8988T (cell line): Measurements from ENCODE around the gene SSBP2.
"Not testable (repeated sequence)": the region's sequence is repeated elsewhere in the genome, so short reads cannot be mapped to it uniquely, and the experiment has no call there.

Experiments
- DNase-seq: peaks from one replicate; pipeline ENCODE4 v3.0.0; 2011

Gene SSBP2

DNA sequence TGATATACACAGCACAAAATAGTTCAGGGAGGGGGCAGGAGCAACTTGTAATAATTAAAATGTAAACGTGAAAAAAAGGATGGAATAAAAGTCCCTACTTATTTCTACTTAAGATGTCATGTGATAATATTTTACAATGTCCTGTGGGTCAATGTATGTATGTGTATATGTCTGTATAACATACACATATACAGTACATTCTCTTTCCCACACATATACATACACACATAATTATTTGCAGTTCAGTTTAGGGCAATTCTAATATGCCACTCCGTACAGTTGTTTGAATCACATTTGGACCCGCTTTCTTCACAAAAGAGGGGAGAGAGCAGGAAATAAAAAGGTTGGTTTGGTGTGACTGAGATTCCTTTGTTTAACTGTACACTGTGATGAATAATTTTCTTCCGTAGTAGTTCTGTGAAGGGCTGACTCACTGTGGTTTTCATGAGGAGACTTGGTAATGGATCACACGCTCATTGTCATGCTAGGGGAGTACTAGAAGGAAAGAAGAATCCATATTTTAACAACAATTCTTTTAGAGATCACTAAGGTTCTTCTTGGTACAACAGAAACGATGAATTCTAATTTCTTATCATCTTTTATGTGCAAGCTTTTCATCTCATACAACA, 330.7 kb downstream of the SSBP2 start:
- DNase-seq: no peak

DNA sequence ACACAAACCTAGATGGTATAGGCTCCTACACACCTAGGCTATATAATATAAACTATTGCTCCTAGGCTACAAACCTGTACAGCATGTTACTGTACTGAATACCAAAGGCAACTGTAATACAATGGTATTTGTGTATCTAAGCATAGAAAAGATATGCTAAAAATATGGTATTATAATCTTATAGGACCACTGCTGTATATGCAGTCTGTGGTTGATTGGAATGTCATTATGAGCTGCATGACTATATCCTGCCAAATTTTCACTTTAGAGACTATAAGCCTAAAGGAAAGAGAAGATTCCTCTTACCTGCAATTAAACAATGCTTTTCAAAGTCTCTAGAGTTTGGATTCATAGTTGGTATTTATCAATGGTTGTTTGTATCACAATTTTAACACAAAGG, 332.3 kb downstream of the SSBP2 start:
- DNase-seq: no peak

DNA sequence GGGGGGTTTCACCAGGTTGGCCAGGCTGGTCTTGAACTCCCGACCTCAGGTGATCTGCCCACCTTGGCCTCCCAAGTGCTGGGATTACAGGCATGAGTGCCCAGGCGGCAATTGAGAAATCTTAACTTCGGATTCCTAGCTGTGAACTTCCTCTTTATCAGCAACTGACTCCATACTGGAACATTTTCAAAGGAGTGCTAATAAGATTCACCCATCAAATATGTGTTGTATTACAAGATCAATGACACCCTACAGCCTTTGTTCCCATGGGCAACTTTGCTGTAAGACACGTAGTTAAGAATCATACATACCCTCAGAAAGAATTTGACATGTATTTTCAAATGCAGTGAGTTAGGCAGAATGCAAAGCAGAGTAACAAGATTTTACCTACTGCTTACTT, 333.8 kb downstream of the SSBP2 start:
- no peak for DNase-seq

DNA sequence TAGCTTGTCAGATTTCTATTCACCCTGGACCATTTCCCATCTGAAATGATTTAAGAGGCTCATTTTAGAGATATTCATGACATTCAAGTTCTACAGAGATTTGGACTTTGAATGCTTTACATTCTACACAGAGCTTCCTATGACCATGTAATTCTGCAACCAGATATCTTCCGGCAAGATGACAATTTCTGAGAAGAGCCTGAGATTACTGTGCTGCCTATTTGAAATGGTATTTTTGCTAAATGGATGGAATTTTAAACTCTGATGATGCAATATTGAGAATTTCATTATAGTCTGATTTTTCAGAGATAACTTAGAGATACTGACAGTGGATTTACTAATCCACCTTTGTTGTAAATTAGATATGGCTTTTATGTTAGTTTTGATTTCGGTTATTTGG, 341.0 kb downstream of the SSBP2 start:
- no peak for DNase-seq

DNA sequence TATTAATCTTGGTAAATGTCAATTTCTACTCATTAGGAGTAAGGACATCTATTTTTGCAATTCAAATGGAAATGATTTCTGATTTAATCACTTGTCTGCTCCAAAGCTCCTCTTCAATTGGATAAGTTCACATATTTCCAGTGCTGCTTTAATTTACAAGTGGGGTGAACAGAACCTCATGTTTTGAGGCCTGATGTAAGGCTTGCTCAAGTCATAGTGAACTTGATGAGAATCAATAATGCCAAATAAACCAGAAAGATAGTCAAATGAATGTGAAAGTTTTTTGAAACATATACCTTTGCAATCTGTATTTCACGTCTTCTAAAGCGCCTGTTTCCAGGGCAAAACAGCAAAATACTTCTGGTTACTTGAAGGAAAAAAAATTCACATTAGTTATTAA, 341.5 kb downstream of the SSBP2 start:
- DNase-seq: no peak

DNA sequence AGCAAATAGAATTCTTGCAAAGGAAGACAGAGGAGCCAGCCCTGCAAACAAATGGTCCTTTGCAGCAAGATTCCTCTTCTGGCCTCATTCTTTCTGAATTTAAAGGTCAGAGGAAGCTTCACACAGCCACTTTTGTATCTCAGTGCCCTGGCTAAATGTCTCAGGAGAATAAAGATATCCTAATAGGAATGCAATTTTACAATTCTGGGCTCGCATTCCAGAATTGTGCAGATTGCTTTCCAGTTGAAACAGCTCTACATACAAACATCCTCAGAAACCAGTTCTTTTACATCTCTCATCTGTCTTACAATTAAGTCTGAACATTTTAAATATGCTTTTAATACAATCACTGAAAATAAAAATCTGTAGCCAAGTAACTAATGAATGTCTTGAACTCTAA, 342.4 kb downstream of the SSBP2 start:
- DNase-seq: no peak

DNA sequence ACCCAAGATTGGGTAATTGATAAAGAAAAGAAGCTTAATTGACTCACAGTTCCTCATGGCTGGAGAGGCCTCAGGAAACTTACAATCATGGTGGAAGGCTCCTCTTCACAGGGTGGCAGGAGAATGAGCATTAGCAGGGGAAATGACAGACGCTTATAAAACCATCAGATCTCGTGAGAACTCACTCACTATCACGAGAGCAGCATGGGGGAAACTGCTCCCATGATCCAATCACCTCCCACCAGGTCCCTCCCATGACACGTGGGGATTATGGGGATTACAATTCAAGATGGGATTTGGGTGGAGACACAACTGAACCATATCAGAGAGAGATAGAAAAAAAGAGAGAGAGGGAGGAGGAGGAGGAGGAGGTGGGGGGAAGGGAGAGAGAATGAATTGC, 343.1 kb downstream of the SSBP2 start:
- not testable (repeated sequence) for DNase-seq

DNA sequence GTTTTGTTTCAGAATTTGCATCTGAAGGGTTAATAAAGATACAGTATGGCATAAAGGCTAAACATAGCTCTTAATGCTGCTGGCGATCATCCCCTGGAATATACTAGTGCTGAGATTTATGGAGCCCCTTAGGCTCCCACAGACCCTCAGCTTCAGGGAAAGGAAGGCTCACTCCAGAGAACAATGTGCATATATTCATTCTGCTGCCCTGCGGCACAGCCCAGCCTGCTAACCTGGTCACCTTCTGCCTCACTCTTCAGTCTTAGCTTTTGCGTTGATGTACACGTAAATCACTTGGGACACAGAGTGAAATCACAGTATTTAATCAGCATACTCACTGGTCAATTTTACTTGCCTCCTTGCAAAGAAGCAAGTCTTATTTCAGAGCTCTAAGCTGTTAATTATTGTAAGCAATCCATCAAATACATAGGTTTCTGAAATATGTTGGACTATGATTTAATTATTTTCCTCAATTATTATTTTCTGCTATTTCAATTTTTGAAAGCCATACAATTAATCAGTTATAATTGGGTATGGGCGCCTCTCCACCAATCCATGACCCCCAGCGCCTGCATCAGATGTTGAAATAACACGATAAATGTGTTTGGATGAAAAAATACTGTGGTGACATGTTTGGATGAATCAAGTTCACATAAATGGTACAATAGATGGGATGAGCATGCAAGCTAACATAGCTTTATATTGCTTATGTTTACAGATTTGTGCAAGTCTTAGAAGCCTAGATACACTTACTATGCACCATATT, 345.6 kb downstream of the SSBP2 start:
- DNase-seq: no peak

DNA sequence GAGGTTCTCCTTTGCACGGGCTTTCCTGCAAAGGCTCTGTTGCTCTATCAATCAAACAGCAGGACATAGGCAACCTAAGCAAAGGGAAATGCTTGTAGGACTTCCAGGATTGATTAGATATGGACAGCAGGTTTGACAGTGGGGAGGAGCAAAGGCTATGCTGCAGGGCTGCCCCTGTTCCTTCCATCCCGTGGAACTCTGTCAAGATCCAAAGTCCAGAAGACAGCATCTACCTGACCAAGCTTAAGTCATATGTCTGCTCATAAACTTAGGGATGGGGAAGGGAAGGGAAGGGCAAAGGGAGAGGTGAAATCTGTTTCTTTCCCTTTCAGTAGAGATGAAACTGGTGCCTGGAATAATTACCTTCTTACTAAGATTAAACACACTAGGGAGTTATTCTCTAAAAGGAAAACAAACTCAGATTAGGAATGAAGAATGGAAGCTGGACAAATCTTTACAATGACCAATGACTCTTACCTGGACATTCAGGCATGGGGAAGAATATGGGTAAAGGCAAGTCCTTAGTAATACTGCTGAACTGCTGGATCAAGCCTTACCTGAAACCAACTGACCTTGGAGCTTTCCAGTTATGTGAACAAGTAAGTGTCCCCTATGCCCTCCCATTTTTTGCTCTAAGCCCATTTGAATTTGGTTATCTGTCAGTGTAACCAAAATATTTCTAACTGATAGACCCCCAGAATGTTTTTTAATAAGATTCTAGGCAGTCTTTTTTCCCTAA, 348.5 kb downstream of the SSBP2 start:
- DNase-seq: no peak

DNA sequence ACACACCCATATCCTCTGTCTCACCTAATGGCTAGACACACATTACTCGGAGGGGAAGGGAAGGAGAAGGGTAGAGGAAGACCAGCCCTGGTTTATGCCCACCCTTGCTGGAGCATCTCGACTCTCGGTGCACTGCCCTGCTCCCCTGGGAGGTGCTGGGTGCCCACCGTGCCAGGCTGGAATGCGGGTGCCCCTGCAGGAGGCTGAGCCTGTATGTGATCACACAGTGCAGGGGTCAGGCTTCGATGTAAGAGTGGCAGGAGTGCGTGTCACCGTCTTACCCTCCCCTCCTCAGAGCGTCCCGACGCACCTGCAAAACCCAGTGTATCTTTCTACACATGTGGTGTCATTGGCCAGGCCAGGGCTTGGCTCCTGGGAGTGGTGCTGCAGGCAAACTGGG, 349.6 kb downstream of the SSBP2 start:
- DNase-seq: no peak

DNA sequence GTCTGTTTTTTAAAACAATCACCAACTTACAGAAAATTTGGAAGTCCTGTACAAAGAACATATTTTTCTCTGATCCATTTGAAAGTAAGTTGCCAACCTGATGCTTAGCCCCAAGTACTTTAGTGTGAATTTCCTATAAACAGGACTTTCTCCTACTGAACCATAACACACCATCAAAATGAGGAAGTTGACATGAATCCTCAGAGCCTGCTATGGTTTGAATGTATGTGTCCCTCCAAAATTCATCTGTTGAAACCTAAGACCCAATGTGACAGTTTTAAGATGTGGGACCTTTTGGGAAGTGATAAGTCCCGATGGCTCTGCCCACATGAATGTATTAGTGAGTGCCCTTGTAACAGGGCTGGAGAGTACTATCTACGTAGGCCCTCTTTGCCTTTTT, 350.5 kb downstream of the SSBP2 start:
- no peak for DNase-seq

DNA sequence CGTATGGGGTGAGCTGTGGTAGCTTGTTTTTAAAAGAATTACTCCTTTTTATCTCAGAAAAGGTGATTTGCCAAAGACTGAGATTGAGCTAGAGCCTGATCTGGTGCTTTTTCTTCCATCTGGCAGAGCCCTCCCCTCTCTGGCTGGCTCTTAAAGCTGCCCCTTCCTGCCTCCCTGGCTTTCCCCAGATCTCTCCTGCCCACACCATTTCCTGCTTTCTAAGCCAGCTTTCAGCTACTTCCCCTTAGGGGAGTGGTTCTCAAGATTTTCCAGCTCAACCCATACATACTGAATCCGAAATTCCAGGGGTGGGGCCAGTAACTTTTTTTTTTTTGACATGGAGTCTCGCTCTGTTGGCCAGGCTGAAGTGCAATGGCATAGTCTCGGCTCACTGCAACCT, 352.2 kb downstream of the SSBP2 start:
- no peak for DNase-seq

DNA sequence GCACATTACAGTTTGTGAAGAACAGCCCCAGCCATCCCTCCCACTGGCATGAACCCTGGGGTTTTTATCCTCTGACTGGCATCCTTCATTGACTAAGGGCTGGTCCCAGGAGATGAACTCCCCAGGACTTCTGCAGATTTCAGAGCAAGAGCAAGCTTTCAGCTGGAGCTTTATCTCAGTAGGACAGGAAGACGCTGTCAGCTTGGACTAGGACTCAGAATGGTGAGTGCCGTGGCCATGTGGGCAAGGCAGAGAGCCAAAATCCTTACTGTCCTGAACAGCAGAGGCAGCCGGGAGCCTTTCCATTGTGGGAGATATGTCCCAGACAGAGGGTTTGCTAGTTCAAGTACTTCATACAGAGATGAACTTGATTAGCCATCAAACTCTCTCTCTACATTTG, 353.7 kb downstream of the SSBP2 start:
- no peak for DNase-seq

DNA sequence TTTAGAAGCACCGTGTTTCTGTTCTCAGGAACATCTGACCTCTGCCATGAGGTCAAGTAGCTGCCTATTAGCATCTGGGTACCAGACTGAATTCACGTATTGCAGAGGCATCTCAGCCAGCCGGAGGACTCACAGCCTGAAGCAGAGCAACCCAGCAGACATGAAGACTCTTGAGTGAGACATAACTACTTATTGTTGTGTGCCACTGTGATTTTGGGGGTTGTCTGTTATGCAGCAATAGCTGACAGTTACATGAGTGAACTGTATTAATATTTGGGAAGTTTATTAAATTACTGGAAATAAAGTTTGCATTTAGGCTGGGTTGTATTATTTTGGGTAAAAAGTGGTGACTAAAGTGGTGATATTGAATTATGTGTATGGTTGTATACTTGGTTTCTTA, 355.6 kb downstream of the SSBP2 start:
- DNase-seq: no peak

DNA sequence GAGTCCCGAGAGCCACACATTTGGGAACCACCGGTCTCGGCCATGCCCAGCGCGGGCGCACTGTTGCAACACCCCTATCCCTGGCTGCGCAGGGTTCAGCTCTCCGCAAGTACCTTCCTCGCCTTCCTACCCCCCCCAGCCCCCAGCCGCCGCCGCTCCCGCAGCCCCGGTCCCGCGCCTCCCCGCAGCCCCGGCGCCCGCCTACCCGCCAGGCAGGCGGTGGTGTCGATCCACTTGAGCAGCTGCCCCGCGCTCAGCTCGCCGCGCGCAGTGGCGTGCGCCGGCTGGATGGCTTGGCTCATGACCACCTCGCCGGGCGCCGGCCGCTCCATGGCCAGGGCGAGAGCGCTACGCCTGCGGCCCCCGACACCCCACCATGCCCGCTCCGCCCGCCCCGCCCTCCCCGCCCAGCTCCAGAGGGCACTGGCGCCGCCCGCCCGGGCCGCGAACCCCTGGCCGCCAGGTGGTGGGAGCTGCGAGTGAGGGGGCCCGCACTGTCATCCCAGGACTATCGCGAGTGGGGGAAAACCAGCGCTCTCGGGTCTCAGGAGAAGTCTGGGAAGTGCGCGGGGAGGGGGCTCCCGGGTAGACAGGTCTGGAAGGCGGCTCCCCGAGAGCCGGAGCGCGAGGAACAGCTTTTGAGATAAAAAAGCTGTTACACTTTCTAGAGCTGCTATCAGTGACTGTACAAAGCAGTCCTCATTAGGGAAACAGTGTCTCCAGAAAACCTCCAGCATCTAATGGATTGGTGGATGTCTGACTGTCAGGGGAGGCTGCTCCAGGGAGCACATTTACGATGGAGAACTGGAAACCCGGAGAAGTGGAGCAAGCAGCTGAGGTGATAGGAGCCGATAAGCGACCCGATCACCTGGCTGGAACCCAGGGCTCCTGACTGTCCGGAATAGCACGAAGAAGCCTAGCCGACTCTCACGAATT, 356.8 kb downstream of the SSBP2 start, which contains the start of gene ACOT12:
ACOT12 (minus strand) TSS at position 352 of the 936 bp plus-strand sequence; CDS start at position 332, 20 bp downstream.
- no peak for DNase-seq

DNA sequence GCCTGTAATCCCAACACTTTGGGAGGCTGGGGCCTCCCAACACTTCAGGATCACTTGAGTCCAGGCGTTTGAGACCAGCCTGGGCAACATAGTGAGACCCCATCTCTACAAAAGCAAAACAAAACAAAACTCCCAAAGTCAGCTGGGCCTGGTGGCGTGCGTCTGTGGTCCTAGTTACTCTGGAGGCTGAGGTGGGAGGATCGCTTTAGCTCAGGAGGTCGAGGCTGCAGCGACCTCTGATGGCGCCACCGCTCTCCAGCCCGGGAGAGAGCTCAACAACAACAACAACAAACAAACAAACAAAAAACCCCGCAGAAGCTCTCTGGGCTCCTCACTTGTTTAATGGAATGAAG, 357.5 kb downstream of the SSBP2 start:
- DNase-seq: no peak

DNA sequence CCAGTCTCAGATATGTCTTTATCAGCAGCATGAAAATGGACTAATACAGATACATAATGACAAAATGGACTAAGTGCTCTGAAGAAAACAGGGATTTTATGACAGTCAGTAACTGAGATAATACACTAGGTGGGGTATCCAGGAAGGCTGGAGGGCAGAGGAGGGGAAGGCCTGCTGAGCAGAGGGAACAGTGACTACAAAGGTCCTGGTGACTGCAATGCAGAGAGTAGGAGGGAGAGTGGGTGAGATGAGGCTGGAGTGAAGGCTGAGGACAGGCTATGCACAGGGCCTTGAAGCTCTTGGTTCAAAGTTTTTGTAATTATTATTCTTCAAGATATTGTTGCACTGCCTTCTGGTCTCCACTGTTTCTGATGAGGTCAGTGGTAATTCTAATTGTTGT, 361.9 kb downstream of the SSBP2 start:
- DNase-seq: no peak

DNA sequence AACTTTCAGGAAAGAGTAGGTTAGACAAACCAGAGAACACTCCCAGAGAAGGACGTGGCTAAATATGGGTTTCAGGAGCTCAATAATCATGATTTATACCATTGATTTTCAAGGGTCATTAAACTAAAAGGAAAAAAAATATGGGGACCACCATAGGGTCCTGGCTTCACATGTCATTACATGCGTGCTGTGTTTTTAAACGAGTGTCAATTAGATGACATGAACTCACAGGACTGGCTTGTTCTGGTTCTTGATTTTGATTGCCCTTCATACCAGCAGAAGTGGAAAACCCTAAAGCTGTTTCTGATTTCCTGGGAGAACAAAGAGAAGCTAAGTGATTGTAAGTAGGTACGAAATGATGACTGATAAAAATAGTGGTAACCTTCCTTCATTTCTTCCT, 362.7 kb downstream of the SSBP2 start:
- DNase-seq: no peak

DNA sequence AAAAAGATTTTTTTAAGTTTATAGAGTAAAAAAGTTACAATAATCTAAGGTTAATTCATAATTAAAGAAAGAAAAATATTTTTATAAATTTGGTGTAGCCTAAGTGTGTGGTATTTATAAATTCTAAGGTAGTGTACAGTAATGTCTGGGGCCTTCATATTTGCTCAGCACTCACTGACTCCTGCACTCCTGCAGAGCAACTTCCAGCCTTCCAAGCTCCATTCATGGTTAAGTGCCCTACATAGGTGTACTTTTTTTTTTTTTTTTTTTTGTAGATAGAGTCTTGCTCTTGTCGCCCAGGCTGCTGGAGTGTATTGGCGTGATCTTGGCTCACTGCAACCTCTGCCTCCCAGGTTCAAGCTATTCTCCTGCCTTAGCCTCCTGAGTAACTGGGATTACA, 367.0 kb downstream of the SSBP2 start:
- no peak for DNase-seq

DNA sequence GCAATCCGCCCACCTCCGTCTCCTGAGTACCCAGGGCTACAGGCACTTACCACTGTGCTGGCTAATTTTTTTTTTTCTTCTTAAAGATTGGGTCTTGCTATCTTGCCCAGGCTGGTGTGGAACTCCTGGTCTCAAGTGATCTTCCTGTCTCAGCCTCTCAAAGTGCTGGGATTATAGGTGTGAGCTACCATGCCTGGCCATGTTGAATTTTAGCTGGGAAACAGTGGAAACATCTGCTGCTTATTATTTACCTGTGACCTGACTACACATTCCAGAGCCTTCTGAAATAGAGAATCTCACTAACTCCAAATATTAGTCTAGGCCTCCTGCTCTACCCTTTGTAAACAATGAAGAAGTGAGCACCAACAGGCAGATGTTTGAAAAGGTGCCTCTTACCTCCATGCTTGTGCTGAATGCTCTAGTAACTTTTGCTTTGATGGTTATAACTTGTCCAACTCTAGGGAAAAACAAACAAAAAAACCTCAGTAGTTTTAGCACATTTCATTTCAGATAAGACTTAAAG, 379.5 kb downstream of the SSBP2 start:
- no peak for DNase-seq

DNA sequence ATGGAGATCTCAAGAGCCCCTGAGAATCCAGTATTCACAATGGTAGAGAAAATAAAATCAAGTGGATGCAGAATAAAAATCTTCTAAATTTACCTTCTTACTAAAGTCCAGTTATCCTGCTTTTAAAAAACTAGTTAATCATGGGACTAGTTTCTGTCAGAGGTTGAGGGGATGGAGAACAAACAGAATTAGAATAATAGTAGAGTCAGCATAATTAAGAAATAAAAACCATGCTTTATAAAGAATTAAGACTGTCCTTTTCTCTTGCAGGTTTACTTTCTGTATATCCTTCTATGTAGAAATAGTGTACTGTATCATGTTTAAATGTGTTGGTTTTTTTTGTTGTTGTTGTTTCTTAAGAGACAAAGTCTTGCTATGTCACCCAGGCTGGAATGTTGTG, 380.0 kb downstream of the SSBP2 start:
- no peak for DNase-seq

DNA sequence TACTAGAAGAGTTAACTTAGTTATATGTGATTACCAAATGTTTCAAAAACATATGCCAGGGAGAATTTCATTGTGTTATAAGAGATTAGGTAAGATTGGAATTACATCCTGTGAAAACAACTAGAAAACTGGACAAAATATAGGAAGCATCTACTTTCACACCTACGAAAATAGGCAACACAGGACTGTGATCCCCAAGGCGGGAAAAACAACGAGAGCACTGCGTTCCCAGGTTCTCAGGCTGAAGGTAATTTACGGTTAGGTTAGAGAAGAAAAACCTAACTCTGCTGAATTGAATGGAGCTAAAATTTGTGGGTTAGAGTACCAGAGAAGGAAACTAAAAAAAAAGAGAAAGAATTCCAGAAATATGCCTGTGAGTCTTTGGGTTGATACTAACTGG, 385.4 kb downstream of the SSBP2 start:
- DNase-seq: no peak
